Trophoblast cell (in vitro differentiated cells and primary cell): ENCODE data around the gene PLXDC1.

ENCODE experiments used
- DNase-seq, 2 donors: peaks; one replicate each; pipeline ENCODE4 v3.0.0-alpha.2; 2016
- H2AFZ ChIP-seq: 2 replicates; pipeline ENCODE4 v1.6.1; 2013; ENCODE audit warnings: low read length, moderate library complexity, mild to moderate bottlenecking; ENCODE audit not compliant: insufficient read depth, poor library complexity
- H2AK5ac ChIP-seq: 2 replicates; pipeline ENCODE4 v1.6.1; 2013; ENCODE audit warnings: mild to moderate bottlenecking, low read length
- H2BK120ac ChIP-seq: 2 replicates; pipeline ENCODE4 v1.6.1; 2013; ENCODE audit warnings: low read length, mild to moderate bottlenecking, moderate library complexity; ENCODE audit not compliant: insufficient read depth, poor library complexity
- H2BK12ac ChIP-seq: 2 replicates; pipeline ENCODE4 v1.6.1; 2013; ENCODE audit warnings: mild to moderate bottlenecking, low read length, moderate library complexity
- H2BK5ac ChIP-seq: 2 replicates; pipeline ENCODE4 v1.6.1; 2013; ENCODE audit warnings: low read length, low read depth, moderate library complexity, mild to moderate bottlenecking; ENCODE audit not compliant: poor library complexity
- H3K14ac ChIP-seq: 2 replicates; pipeline ENCODE4 v1.6.1; 2013; ENCODE audit warnings: mild to moderate bottlenecking, low read length
- H3K18ac ChIP-seq: 2 replicates; pipeline ENCODE4 v1.6.1; 2013; ENCODE audit warnings: mild to moderate bottlenecking, low read length
- H3K23ac ChIP-seq: 2 replicates; pipeline ENCODE4 v1.6.1; 2013; ENCODE audit warnings: low read length
- H3K27ac ChIP-seq: 2 replicates; pipeline ENCODE4 v1.5.1; 2013; ENCODE audit warnings: low read depth, mild to moderate bottlenecking, inconsistent platforms, low read length, moderate library complexity
- H3K27me3 ChIP-seq: 2 replicates; pipeline ENCODE4 v1.6.1; 2013; ENCODE audit warnings: inconsistent platforms, mild to moderate bottlenecking, low read length, moderate library complexity; ENCODE audit not compliant: insufficient read depth
- H3K36me3 ChIP-seq, 2 experiments: 1 replicate in 1 of 2; 2 replicates in 1 of 2; pipeline ENCODE4 v1.6.1; 2013; ENCODE audit warnings: low read length in 2 of 2, mild to moderate bottlenecking in 2 of 2, moderate library complexity in 1 of 2; ENCODE audit not compliant: insufficient read depth in 2 of 2, control insufficient read depth in 1 of 2
- H3K4ac ChIP-seq: 2 replicates; pipeline ENCODE4 v1.6.1; 2013; ENCODE audit warnings: low read depth, mild to moderate bottlenecking, low read length, moderate library complexity
- H3K4me1 ChIP-seq, 2 experiments: 1 replicate in 1 of 2; 2 replicates in 1 of 2; pipeline ENCODE4 v1.6.1; 2013; ENCODE audit warnings: low read length in 2 of 2, mild to moderate bottlenecking in 2 of 2, moderate library complexity in 1 of 2; ENCODE audit not compliant: insufficient read depth in 2 of 2, control insufficient read depth in 1 of 2
- H3K4me2 ChIP-seq: 2 replicates; pipeline ENCODE4 v1.6.1; 2013; ENCODE audit warnings: inconsistent platforms, mild to moderate bottlenecking, low read length, moderate library complexity
- H3K4me3 ChIP-seq: 2 replicates; pipeline ENCODE4 v1.5.1; 2013; ENCODE audit warnings: mild to moderate bottlenecking, low read depth, low read length, inconsistent platforms
- H3K79me1 ChIP-seq: one replicate; pipeline ENCODE4 v1.6.1; 2013; ENCODE audit warnings: low read length
- H3K79me2 ChIP-seq: 2 replicates; pipeline ENCODE4 v1.6.1; 2013; ENCODE audit warnings: low read length, mild to moderate bottlenecking; ENCODE audit not compliant: control insufficient read depth, insufficient read depth, poor library complexity
- H3K9ac ChIP-seq: 2 replicates; pipeline ENCODE4 v1.6.1; 2013; ENCODE audit warnings: mild to moderate bottlenecking, low read length
- H3K9me3 ChIP-seq: 2 replicates; pipeline ENCODE4 v1.6.1; 2013; ENCODE audit warnings: low read depth, mild to moderate bottlenecking, control low read depth, inconsistent platforms, low read length; ENCODE audit not compliant: insufficient read depth
- H4K12ac ChIP-seq: 2 replicates; pipeline ENCODE4 v1.6.1; 2013; ENCODE audit warnings: low read depth, mild to moderate bottlenecking, low read length, moderate library complexity
- H4K8ac ChIP-seq: 2 replicates; pipeline ENCODE4 v1.6.1; 2013; ENCODE audit warnings: low read depth, mild to moderate bottlenecking, low read length, moderate library complexity
- H4K91ac ChIP-seq: one replicate; pipeline ENCODE4 v1.6.1; 2013; ENCODE audit warnings: low read depth, mild to moderate bottlenecking, low read length, moderate library complexity
- WGBS: extraction: QIAGEN DNeasy Blood & Tissue Kit; methylation state at CpG from one replicate; pipeline ENCODE4 v1.1.7; 2013; ENCODE audit warnings: missing lambda C conversion rate; ENCODE audit not compliant: insufficient read length, insufficient coverage; ENCODE audit errors: extremely low coverage; 5-methylcytosine and 5-hydroxymethylcytosine counted together

The PLXDC1 gene

GRCh38 chr17:39147221-39148185 lies 3.9 kb downstream of the PLXDC1 start:
- H2BK12ac ChIP-seq, result no peak overlapping the region
- H4K12ac ChIP-seq, result no peak overlapping the region
- no peaks in the 10 kb centered on the region for H3K79me2 ChIP-seq
- H2AK5ac ChIP-seq, result no peak overlapping the region
- H3K27me3 ChIP-seq, result peaks cover 19% of the 10 kb centered on the region
- peaks cover 3% of the 10 kb centered on the region for H3K9me3 ChIP-seq
- no peak overlapping the region for H4K8ac ChIP-seq
- no peak overlapping the region for H2BK5ac ChIP-seq
- H3K23ac ChIP-seq, result no peak overlapping the region
- H2AFZ ChIP-seq, result no peak overlapping the region
- H3K79me1 ChIP-seq, result no peaks in the 10 kb centered on the region
- no peaks in the 10 kb centered on the region for H3K36me3 ChIP-seq
- no peak overlapping the region for H3K18ac ChIP-seq
- H4K91ac ChIP-seq, result no peak overlapping the region
- H3K9ac ChIP-seq, result no peak overlapping the region
- peaks cover 5 to 10% of the 10 kb centered on the region in 2 experiments for H3K4me1 ChIP-seq
- no peak overlapping the region for H3K14ac ChIP-seq
- WGBS, result no CpG with 5 or more reads among the region's 13 CpGs
- H3K4me2 ChIP-seq, result no peak overlapping the region
- no peak overlapping the region for H3K4me3 ChIP-seq
- DNase-seq, result no peak
- H3K4ac ChIP-seq, result no peak overlapping the region
- no peak overlapping the region for H2BK120ac ChIP-seq
- no peak overlapping the region for H3K27ac ChIP-seq

DNA sequence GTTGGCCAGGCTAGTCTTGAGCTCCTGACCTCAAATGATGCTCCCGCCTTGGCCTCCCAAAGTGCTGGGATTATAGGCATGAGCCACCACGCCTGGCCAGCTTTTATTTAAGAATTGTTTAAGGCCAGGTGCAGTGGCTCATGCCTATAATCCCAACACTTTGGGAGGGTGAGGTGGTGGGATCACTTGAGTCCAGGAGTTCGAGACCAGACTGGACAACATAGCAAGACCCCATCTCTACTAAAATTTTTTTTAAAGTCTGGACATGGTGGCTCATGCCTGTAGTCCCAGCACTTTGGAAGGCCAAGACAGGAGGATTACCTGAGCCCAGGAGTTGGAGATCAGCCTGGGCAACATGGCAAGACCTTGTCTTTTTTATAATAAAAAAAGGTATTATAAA lies 5.2 kb downstream of the PLXDC1 start:
- Histone ChIP-seq H2AFZ (no peak overlapping the region), H3K23ac (no peak overlapping the region), H4K12ac (no peak overlapping the region), H3K27me3 (peaks cover 15% of the 10 kb centered on the region), H4K8ac (no peak overlapping the region), H2BK120ac (no peak overlapping the region), H3K9me3 (peaks cover 3% of the 10 kb centered on the region), H3K79me2 (no peaks in the 10 kb centered on the region), H3K27ac (no peak overlapping the region), H3K79me1 (no peaks in the 10 kb centered on the region), H3K14ac (no peak overlapping the region), H3K4me2 (no peak overlapping the region), H3K4ac (no peak overlapping the region), H2BK12ac (no peak overlapping the region), H3K4me1 (peaks cover 0 to under 1% of the 10 kb centered on the region in 2 experiments), H3K9ac (no peak overlapping the region), H2BK5ac (no peak overlapping the region), H4K91ac (no peak overlapping the region), H3K4me3 (no peak overlapping the region), H3K18ac (no peak overlapping the region), H3K36me3 (no peaks in the 10 kb centered on the region), H2AK5ac (no peak overlapping the region)
- DNase-seq, result no peak
- no CpG with 5 or more reads among the region's 3 CpGs for WGBS

GRCh38 chr17:39145143-39145542 lies 6.3 kb downstream of the PLXDC1 start:
- Histone ChIP-seq H4K91ac (no peak overlapping the region), H4K12ac (no peak overlapping the region), H3K9me3 (no peaks in the 10 kb centered on the region), H3K79me1 (no peaks in the 10 kb centered on the region), H3K27me3 (peaks cover 6% of the 10 kb centered on the region), H3K18ac (no peak overlapping the region), H3K27ac (no peak overlapping the region), H3K23ac (no peak overlapping the region), H3K4me1 (no peaks in the 10 kb centered on the region), H2BK120ac (no peak overlapping the region), H3K4me2 (no peak overlapping the region), H3K14ac (no peak overlapping the region), H3K9ac (no peak overlapping the region), H2AK5ac (no peak overlapping the region), H2AFZ (no peak overlapping the region), H4K8ac (no peak overlapping the region), H3K4me3 (no peak overlapping the region), H3K36me3 (no peaks in the 10 kb centered on the region), H2BK12ac (no peak overlapping the region), H2BK5ac (no peak overlapping the region), H3K79me2 (no peaks in the 10 kb centered on the region), H3K4ac (no peak overlapping the region)
- DNase-seq, result no peak
- WGBS, result no CpG with 5 or more reads among the region's 3 CpGs

DNA sequence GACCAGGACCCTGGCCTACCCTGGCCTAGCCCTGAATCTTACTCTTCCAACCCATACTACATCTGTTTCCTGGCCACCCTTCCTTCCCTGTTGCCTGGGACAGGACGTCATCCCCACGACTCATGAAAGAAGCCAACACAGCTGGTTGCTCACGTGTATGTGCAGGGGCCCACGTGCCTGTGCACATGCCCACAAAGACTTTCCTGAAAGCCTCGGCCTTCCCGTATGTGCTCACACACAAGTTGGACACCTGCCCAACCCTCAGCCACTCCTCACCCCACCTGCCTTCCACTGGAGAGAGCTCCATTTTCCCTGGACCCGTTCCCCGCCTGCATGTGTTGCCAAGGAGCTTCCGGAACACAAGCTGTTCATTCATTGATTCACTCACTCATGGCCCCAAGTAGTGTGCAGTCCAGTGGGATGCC lies 7.0 kb downstream of the PLXDC1 start:
- Histone ChIP-seq H2BK120ac (no peak overlapping the region), H3K18ac (no peak overlapping the region), H3K36me3 (no peaks in the 10 kb centered on the region), H3K27me3 (peaks cover 4% of the 10 kb centered on the region), H3K14ac (no peak overlapping the region), H3K79me2 (no peaks in the 10 kb centered on the region), H3K4me2 (no peak overlapping the region), H2BK5ac (no peak overlapping the region), H2AFZ (no peak overlapping the region), H3K9me3 (no peaks in the 10 kb centered on the region), H4K12ac (no peak overlapping the region), H3K4ac (no peak overlapping the region), H3K79me1 (no peaks in the 10 kb centered on the region), H4K91ac (no peak overlapping the region), H4K8ac (no peak overlapping the region), H3K23ac (no peak overlapping the region), H3K4me3 (no peak overlapping the region), H2BK12ac (no peak overlapping the region), H3K4me1 (peaks cover 2% of the 10 kb centered on the region in 2 experiments), H3K27ac (no peak overlapping the region), H3K9ac (no peak overlapping the region), H2AK5ac (no peak overlapping the region)
- WGBS, result no CpG with 5 or more reads among the region's 9 CpGs
- no peak for DNase-seq
